Prostate gland (tissue), 2 donors: Measurements from ENCODE around the gene LDB2. TPM values are rescaled to one million over a fixed set of nuclear protein-coding genes. Genes with fewer than 3 reads are reported as not detected.

Source experiments
- DNase-seq: peaks from one replicate; pipeline ENCODE4 v3.0.0-alpha.2; 2019; ENCODE audit warnings: low spot score
- H3K27ac ChIP-seq, 2 donors: fragments of 200-600 bp; sonication (generic); 2 replicates each; pipeline ENCODE4 v1.5.1; 2017 to 2019
- H3K27me3 ChIP-seq: fragments of 200-600 bp; sonication (generic); replicated peaks from 2 replicates; pipeline ENCODE4 v1.5.1; 2019; ENCODE audit not compliant: insufficient read depth
- H3K36me3 ChIP-seq, 2 donors: fragments of 200-600 bp; sonication (generic); 1 replicate in 1 of 2; 2 replicates in 1 of 2; pipeline versions ENCODE4 v1.5.1 to v1.8.1; 2017 to 2019
- H3K4me1 ChIP-seq: fragments of 200-600 bp; sonication (generic); replicated peaks from 2 replicates; pipeline ENCODE4 v1.5.1; 2019
- H3K4me3 ChIP-seq, 2 donors: fragments of 200-600 bp; sonication (generic); 2 replicates each; pipeline ENCODE4 v1.5.1; 2017 to 2019
- H3K9me3 ChIP-seq: fragments of 200-600 bp; sonication (generic); 2 replicates; pipeline ENCODE4 v1.5.1; 2017
- CTCF ChIP-seq, 4 experiments: fragments of 200-600 bp in 2 of 4; fragments of 450-650 bp in 2 of 4; sonication (generic) in 2 of 4; IDR thresholded peaks; 1 replicate in 3 of 4; 2 replicates in 1 of 4; pipeline ENCODE4 v1.5.1; 2016 to 2019; ENCODE audit warnings: antibody characterized with exemption in 4 of 4, mild to moderate bottlenecking in 2 of 4, moderate library complexity in 2 of 4
- POLR2A ChIP-seq: fragments of 450-650 bp; IDR thresholded peaks from one replicate; pipeline ENCODE4 v1.6.1; 2016; ENCODE audit warnings: antibody characterized with exemption, mild to moderate bottlenecking
- POLR2AphosphoS5 ChIP-seq: sonication (generic); formaldehyde crosslinking; IDR thresholded peaks from one replicate; pipeline ENCODE4 v1.6.1; 2017; ENCODE audit warnings: antibody characterized with exemption
- WGBS: methylation state at CpG from one replicate; pipeline ENCODE4 v1.1.5; 2018; 5-methylcytosine and 5-hydroxymethylcytosine counted together
- intact Hi-C: fragments of 100-400 bp; cut with DNase I; formaldehyde crosslinking; loops from one replicate; pipeline ENCODE4 v1.14.2; 2022
- total RNA-seq, 2 donors: library from RNA; depleted of rRNA; stranded (reverse); fragments of >200 nt; gene quantifications; one replicate each; pipeline ENCODE4 v1.1.0, GENCODE V29; 2016

LDB2 gene
- total RNA-seq, 2 donors from 2014 or later, result 6.0 to 37.7 TPM

- Histone ChIP-seq H3K4me1 (no peaks in the 10 kb centered on the region), H3K36me3 (no peaks in the 10 kb centered on the region), H3K27ac (no peak overlapping the region), H3K4me3 (no peak overlapping the region), H3K9me3 (no peaks in the 10 kb centered on the region), H3K27me3 (no peaks in the 10 kb centered on the region)
- no peak for DNase-seq
- intact Hi-C loops, result no loop called here
- WGBS, result 67% methylated on average over 6 of the region's 6 CpGs
- TF ChIP-seq CTCF (IDR thresholded peaks at IDR 0.05), result no peak
- no peak for TF ChIP-seq POLR2A
- no peak for TF ChIP-seq POLR2AphosphoS5
Measured at GRCh38 chr4:16732741-16733140, 165.7 kb downstream of the LDB2 start.

GRCh38 chr4:16731776-16732380, 166.6 kb downstream of the LDB2 start:
- intact Hi-C loops, result no loop called here
- H3K27ac ChIP-seq, result no peak overlapping the region
- TF ChIP-seq POLR2AphosphoS5 (no peak), CTCF (IDR thresholded peaks at IDR 0.05) (no peak), POLR2A (no peak)
- no peaks in the 10 kb centered on the region for H3K36me3 ChIP-seq
- no peak for DNase-seq
- no peak overlapping the region for H3K4me3 ChIP-seq
- no peaks in the 10 kb centered on the region for H3K9me3 ChIP-seq
- no peaks in the 10 kb centered on the region for H3K27me3 ChIP-seq
- WGBS, result 52% methylated on average over 3 of the region's 3 CpGs
- no peaks in the 10 kb centered on the region for H3K4me1 ChIP-seq

GRCh38 chr4:16730522-16731205, 167.8 kb downstream of the LDB2 start:
- intact Hi-C loops, result no loop called here
- H3K27me3 ChIP-seq, result no peaks in the 10 kb centered on the region

GRCh38 chr4:16729336-16729735, 169.1 kb downstream of the LDB2 start:
- TF ChIP-seq CTCF (IDR thresholded peaks at IDR 0.05) (no peak), POLR2A (no peak), POLR2AphosphoS5 (no peak)
- intact Hi-C loops, result no loop called here
- no peak for DNase-seq
- WGBS, result 49% methylated on average over 7 of the region's 7 CpGs
- H3K4me1 ChIP-seq, result no peaks in the 10 kb centered on the region
- no peak overlapping the region for H3K4me3 ChIP-seq
- H3K27ac ChIP-seq, result no peak overlapping the region
- no peaks in the 10 kb centered on the region for H3K36me3 ChIP-seq
- no peaks in the 10 kb centered on the region for H3K9me3 ChIP-seq
- H3K27me3 ChIP-seq, result no peaks in the 10 kb centered on the region

More at GRCh38 chr4:16730522-16731205, 167.8 kb downstream of the LDB2 start:
- Histone ChIP-seq H3K27ac (no peak overlapping the region), H3K4me3 (no peak overlapping the region), H3K36me3 (no peaks in the 10 kb centered on the region), H3K4me1 (no peaks in the 10 kb centered on the region), H3K9me3 (no peaks in the 10 kb centered on the region)
- no peak for TF ChIP-seq POLR2A
- no peak for TF ChIP-seq CTCF (IDR thresholded peaks at IDR 0.05)
- no peak for TF ChIP-seq POLR2AphosphoS5
- WGBS, result 87% methylated on average over 3 of the region's 3 CpGs
- DNase-seq, result no peak

DNA sequence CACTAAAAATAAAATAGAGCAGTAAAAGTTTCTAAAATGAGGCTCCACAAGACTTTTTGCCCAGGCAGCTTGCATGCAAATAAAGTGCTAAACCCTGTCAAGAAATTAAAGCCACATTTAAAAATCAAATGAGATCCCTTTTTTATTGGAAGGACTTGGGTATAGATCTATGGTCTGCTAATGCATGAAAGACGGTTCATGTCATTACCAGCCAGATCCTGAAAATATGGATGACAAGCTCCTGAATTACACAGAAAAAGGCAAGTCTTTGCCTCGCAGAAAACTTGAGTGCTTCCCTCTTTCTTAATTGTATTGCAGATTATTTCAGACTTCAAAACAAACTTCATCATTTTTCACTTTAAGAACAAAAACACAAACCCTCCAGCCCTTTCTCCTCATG, 169.6 kb downstream of the LDB2 start:
- no peaks in the 10 kb centered on the region for H3K9me3 ChIP-seq
- no peak for DNase-seq
- TF ChIP-seq CTCF (IDR thresholded peaks at IDR 0.05), result no peak
- no peak for TF ChIP-seq POLR2AphosphoS5
- no peak for TF ChIP-seq POLR2A
- H3K4me1 ChIP-seq, result no peaks in the 10 kb centered on the region
- H3K27me3 ChIP-seq, result no peaks in the 10 kb centered on the region
- no peaks in the 10 kb centered on the region for H3K36me3 ChIP-seq
- no peak overlapping the region for H3K4me3 ChIP-seq
- intact Hi-C loops, result no loop called here
- 66% methylated on average over 2 of the region's 2 CpGs for WGBS
- no peak overlapping the region for H3K27ac ChIP-seq
